Panc1 (cell line): ENCODE measurements around the gene CCND1. TPM values are rescaled to one million over a fixed set of nuclear protein-coding genes. Genes with fewer than 3 reads are reported as not detected.

Source experiments
- ATAC-seq: fragments of 200-7000 bp; cut with Tn5 transposase; 2 replicates; pipeline ENCODE4 v1.9.1; 2020; ENCODE audit warnings: mild to moderate bottlenecking, moderate library complexity
- BruUV-seq: library from RNA; stranded (reverse); fragments of 400-500 nt; replicated peaks from 2 replicates; lab custom pipeline; 2021; lab: Mats Ljungman, UMichigan
- CTCF ChIA-PET: fragments of 300-600 bp; sonication (Branson Sonifier 250); formaldehyde crosslinking; loops from one replicate; lab custom pipeline; 2022; ENCODE audit warnings: antibody characterized with exemption; lab: Charles Lee
- POLR2A ChIA-PET: fragments of 300-600 bp; sonication (Branson Sonifier 250); formaldehyde crosslinking; loops from one replicate; lab custom pipeline; 2022; ENCODE audit warnings: antibody characterized with exemption; lab: Charles Lee
- DNase-seq: peaks from one replicate; pipeline ENCODE4 v3.0.0-alpha.2; 2010; ENCODE audit warnings: low read depth, low spot score
- H3K27ac ChIP-seq: 2 replicates; pipeline ENCODE4 v1.5.1; 2011; ENCODE audit warnings: mild to moderate bottlenecking, low read length, inconsistent platforms
- H3K27me3 ChIP-seq: fragments of 200-500 bp; sonication (Bioruptor generic); 2 replicates; pipeline ENCODE4 v1.6.0; 2014; ENCODE audit warnings: low read length, inconsistent platforms; ENCODE audit not compliant: control insufficient read depth, insufficient read depth
- H3K36me3 ChIP-seq: fragments of 200-500 bp; sonication (Bioruptor generic); 2 replicates; pipeline ENCODE4 v1.5.1; 2014; ENCODE audit warnings: inconsistent platforms, mild to moderate bottlenecking, low read length, moderate library complexity; ENCODE audit not compliant: control insufficient read depth, insufficient read depth
- H3K4me1 ChIP-seq: 2 replicates; pipeline ENCODE4 v1.5.1; 2011; ENCODE audit warnings: inconsistent platforms, mild to moderate bottlenecking, low read length, moderate library complexity; ENCODE audit not compliant: control insufficient read depth, insufficient read depth
- H3K4me3 ChIP-seq, 2 experiments: 2 replicates each; pipeline ENCODE4 v1.5.1; 2011 to 2012; ENCODE audit warnings: low read depth in 2 of 2, low read length in 2 of 2, mild to moderate bottlenecking in 2 of 2, inconsistent platforms in 1 of 2, moderate library complexity in 1 of 2
- H3K9me3 ChIP-seq: fragments of 200-500 bp; sonication (Bioruptor generic); 2 replicates; pipeline ENCODE4 v1.5.1; 2014; ENCODE audit warnings: low read depth, mild to moderate bottlenecking, inconsistent platforms, low read length, moderate library complexity; ENCODE audit not compliant: control insufficient read depth, insufficient read depth
- POLR2AphosphoS5 ChIP-seq: IDR thresholded peaks from 2 replicates; pipeline ENCODE4 v1.6.1; 2012; ENCODE audit warnings: mild to moderate bottlenecking, low read depth, low read length, moderate library complexity
- SIN3A ChIP-seq: IDR thresholded peaks from 2 replicates; pipeline ENCODE4 v1.6.1; 2012; ENCODE audit warnings: low read depth, mild to moderate bottlenecking, low read length, moderate library complexity, borderline replicate concordance; ENCODE audit not compliant: insufficient read depth
- TCF7L2 ChIP-seq: IDR thresholded peaks from 2 replicates; pipeline ENCODE4 v1.6.1; 2011; ENCODE audit warnings: mild to moderate bottlenecking, low read depth, low read length, inconsistent platforms
- in situ Hi-C: cut with HindIII; loops from 2 replicates; pipeline ENCODE4 v1.10.0; 2016; ENCODE audit warnings: low sequenced_read_pairs, low pct_unique_long_range_greater_than_20kb
- intact Hi-C: fragments of 100-400 bp; cut with micrococcal nuclease; formaldehyde crosslinking; loops from one replicate; pipeline ENCODE4 v1.10.0; 2022; ENCODE audit not compliant: unreplicated experiment
- total RNA-seq: library from RNA; stranded (reverse); gene quantifications from one replicate; pipeline ENCODE4 v1.2.1, GENCODE V29; 2021; ENCODE audit not compliant: unreplicated experiment
- TF ChIP-seq, protein P1 (sequence below): fragments of 450-650 bp; IDR thresholded peaks from 2 replicates; pipeline ENCODE4 v1.5.1; 2017; ENCODE audit warnings: mild to moderate bottlenecking
- TF ChIP-seq, protein P2 (sequence below), 2 experiments: IDR thresholded peaks; 2 replicates each; pipeline ENCODE4 v1.6.1; 2011 to 2012; ENCODE audit warnings: low read depth in 2 of 2, control low read depth in 1 of 2, low read length in 1 of 2, mild to moderate bottlenecking in 1 of 2, moderate library complexity in 1 of 2; ENCODE audit not compliant: insufficient read depth in 1 of 2

Gene CCND1
- total RNA-seq, 1 experiment from 2014 or later, result 259 TPM

DNA sequence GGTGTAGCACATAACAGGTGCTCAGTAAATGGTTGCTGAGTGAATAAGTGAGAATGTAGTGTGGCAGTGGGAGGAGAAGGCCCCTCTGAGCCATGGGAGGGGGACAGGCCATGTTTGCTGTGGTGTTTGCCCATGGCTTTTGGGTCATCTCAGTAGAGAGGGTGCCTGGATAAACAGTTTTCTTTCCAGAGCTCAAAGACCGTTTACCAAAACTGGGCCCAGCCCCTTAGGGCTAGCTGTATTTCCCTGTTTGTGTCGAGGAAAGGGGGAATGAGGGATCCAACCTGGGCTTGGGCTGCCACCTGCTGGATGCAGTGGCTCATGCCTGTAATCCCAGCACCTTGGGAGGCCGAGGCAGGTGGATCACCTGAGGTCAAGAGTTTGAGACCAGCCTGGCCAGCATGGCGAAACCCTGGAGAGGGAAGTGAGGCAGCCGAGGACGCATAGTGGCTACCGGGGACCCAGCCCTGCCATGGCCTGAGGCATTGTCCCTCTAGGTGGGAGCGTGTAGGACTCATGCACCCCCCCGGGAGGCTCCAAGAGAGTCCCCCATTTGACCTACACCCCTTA is 42.9 kb downstream of the CCND1 start:
- peak; percentile 73 for ATAC-seq
- TF ChIP-seq SIN3A, result no peak
- TF ChIP-seq, protein P1, sequence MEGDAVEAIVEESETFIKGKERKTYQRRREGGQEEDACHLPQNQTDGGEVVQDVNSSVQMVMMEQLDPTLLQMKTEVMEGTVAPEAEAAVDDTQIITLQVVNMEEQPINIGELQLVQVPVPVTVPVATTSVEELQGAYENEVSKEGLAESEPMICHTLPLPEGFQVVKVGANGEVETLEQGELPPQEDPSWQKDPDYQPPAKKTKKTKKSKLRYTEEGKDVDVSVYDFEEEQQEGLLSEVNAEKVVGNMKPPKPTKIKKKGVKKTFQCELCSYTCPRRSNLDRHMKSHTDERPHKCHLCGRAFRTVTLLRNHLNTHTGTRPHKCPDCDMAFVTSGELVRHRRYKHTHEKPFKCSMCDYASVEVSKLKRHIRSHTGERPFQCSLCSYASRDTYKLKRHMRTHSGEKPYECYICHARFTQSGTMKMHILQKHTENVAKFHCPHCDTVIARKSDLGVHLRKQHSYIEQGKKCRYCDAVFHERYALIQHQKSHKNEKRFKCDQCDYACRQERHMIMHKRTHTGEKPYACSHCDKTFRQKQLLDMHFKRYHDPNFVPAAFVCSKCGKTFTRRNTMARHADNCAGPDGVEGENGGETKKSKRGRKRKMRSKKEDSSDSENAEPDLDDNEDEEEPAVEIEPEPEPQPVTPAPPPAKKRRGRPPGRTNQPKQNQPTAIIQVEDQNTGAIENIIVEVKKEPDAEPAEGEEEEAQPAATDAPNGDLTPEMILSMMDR, result peak; percentile 94
- H3K36me3 ChIP-seq, result no peaks in the 10 kb centered on the region
- in situ Hi-C loops, result no loop called here
- ChIA-PET CTCF (interaction anchor here (0.7 kb wide), 1 partner anchor 951 kb away, joined by 13 read pairs; no protein-coding TSS in a partner anchor), POLR2A (interaction anchor here (0.6 kb wide), 1 partner anchor 780 kb away, joined by 6 read pairs; no protein-coding TSS in a partner anchor)
- H3K27me3 ChIP-seq, result no peaks in the 10 kb centered on the region
- H3K4me1 ChIP-seq, result no peaks in the 10 kb centered on the region
- no peaks in the 10 kb centered on the region for H3K9me3 ChIP-seq
- no peak for DNase-seq
- H3K27ac ChIP-seq, result no peak overlapping the region
- BruUV-seq, result no TSS peak
- intact Hi-C loops, result no loop called here
- no peak overlapping the region for H3K4me3 ChIP-seq

DNA sequence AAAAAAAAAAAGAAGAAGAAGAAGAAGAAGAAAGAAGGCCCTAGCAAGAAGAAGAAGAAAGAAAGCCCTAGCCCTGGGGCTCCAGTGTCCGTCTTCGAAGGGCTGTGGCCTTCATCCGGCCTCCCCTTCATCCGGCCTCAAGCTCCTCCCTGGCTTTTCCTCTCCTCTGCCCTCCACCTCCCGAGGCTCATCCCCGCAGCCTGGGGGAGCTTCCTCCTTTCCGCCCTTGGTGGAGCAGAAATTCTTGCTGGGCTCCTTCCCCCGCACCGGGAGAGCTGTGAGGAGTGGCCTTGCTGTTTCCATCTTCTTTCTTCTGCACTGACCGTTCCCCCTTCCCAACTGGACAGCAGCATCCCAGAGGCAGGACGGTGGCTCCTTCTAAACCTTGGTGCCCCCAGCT is 43.7 kb downstream of the CCND1 start:
- no peak for DNase-seq
- H3K9me3 ChIP-seq, result no peaks in the 10 kb centered on the region
- H3K4me1 ChIP-seq, result no peaks in the 10 kb centered on the region
- ChIA-PET CTCF (interaction anchor here (0.7 kb wide), 5 partner anchors 9 to 952 kb away, joined by 3 to 13 read pairs (median 6); no protein-coding TSS in a partner anchor), POLR2A (no interaction called here)
- no peak overlapping the region for H3K27ac ChIP-seq
- H3K27me3 ChIP-seq, result no peaks in the 10 kb centered on the region
- intact Hi-C loops (loop anchor here (5.0 kb wide), 3 partner anchors 208 to 508 kb away; no protein-coding TSS in a partner anchor), in situ Hi-C loops (no loop called here)
- no peak for TF ChIP-seq TCF7L2
- TF ChIP-seq, protein P2, sequence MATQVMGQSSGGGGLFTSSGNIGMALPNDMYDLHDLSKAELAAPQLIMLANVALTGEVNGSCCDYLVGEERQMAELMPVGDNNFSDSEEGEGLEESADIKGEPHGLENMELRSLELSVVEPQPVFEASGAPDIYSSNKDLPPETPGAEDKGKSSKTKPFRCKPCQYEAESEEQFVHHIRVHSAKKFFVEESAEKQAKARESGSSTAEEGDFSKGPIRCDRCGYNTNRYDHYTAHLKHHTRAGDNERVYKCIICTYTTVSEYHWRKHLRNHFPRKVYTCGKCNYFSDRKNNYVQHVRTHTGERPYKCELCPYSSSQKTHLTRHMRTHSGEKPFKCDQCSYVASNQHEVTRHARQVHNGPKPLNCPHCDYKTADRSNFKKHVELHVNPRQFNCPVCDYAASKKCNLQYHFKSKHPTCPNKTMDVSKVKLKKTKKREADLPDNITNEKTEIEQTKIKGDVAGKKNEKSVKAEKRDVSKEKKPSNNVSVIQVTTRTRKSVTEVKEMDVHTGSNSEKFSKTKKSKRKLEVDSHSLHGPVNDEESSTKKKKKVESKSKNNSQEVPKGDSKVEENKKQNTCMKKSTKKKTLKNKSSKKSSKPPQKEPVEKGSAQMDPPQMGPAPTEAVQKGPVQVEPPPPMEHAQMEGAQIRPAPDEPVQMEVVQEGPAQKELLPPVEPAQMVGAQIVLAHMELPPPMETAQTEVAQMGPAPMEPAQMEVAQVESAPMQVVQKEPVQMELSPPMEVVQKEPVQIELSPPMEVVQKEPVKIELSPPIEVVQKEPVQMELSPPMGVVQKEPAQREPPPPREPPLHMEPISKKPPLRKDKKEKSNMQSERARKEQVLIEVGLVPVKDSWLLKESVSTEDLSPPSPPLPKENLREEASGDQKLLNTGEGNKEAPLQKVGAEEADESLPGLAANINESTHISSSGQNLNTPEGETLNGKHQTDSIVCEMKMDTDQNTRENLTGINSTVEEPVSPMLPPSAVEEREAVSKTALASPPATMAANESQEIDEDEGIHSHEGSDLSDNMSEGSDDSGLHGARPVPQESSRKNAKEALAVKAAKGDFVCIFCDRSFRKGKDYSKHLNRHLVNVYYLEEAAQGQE (IDR thresholded peaks at IDR 0.05; ENCODE audit: insufficient read depth in 1 of 2, low read depth in 2 of 2, low read length in 1 of 2), result no peak
- no peak for TF ChIP-seq POLR2AphosphoS5
- TF ChIP-seq SIN3A, result no peak
- TF ChIP-seq, protein P1, result no peak
- BruUV-seq, result no TSS peak
- ATAC-seq, result no peak
- no peaks in the 10 kb centered on the region for H3K36me3 ChIP-seq
- no peak overlapping the region for H3K4me3 ChIP-seq
